GM18873 (cell line): Measurements from ENCODE around the gene ZFP62.

Experiments
- ATAC-seq: cut with Tn5 transposase; IDR thresholded peaks from one replicate; pipeline ENCODE4 v1.9.1; 2021; ENCODE audit warnings: mild to moderate bottlenecking, moderate library complexity, moderate number of reproducible peaks; ENCODE audit not compliant: unreplicated experiment, low FRiP score

The ZFP62 gene

GRCh38 chr5:180813420-180813819, 47.7 kb downstream of the ZFP62 start:
- ATAC-seq = no peak

DNA sequence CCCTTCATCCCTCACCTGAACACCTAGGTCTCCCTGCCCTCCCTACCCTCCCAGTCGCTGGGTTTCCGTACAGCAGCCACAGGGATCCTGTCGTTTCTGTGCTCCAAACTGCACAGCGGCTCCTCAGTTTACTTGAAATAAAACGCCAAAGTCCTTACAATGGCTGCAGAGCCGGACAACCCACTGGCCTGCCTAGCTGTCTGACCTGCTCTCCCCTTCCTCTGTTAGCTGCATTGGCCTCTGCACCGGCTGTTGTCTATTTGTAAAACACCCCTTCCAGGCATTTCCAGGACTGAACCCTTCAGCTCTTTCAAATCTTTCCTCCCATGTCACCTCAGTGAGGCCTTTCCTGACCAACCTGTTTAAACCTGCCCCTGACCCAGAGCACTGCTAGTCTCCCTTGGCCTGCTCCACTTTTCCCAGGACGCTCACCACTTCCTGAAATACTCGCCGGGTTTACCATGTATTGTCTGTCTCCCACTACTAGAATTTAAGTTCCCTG, 49.4 kb downstream of the ZFP62 start:
- no peak for ATAC-seq

DNA sequence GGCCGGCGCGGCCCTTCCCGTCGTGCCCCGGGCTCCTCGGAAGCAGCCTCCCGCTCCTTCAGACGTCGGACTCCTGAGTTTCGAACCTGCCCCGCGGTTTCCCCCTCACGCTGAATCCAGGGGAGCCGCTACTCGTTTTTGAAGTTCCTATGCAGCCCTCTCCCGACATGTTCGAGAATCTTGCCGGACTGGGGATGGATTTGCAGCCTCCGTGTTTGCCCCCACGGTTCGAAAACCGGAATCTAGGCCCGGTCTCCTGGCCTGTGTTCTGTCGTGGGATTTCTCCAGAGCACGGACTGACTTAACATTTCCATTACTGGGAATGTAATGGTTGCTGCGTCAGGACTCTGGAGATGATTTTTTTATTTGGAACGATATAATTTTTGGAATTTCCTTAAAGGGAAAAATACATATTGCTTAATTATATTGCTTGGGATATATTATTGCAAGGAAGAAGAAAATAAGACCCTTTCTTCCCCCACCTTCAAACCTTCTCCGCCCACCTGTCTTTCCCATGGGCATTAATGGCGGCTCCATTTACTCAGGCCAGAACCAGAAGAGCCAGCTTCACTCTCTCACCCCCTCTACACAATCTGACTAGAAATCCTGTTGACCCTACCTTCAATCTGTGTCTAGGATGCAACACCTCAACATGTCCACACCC, 50.0 kb downstream of the ZFP62 start:
- ATAC-seq = no peak

DNA sequence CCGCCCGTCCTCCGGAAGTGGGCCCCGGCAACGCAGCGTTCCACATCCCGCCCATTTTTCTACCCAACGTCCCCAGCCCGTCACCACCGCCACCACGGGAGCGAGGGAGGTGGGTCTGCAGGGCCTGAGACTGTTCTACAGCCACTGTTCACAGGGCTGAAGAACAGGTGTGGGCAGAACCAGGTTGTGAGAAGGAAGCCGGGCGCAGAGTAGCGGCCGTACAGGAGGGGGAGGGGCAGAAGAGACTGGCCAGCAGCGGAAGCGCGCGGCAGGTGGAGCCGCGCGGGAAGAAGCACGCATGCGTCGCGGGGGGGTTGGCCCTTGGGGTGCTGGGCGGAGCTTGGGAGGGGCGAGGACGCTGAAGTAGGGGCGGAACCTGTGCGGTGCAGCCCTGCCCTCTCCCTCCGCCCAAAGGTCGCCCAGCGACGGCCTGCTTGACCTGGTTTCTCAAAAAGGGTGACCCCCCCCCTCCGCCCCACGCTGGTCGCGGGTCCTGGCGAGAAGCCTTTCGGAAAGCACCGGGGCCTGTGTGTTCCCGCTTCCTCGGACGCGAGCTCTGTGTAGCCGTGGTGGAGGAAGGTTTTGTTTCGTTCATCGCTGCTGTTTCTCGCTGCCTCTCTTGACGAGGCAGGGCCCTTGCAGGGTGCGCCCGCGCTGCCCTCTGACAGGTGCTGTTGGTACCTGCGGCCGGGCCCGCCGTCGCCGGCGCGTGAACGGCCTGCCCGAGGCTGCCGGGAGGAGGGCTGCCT, 50.7 kb downstream of the ZFP62 start:
- peak; percentile 48 for ATAC-seq

- peak; percentile 55 for ATAC-seq
Measured at GRCh38 chr5:180809403-180810209, 51.5 kb downstream of the ZFP62 start.

- ATAC-seq = no peak
Measured at GRCh38 chr5:180808461-180809000, 52.5 kb downstream of the ZFP62 start.

DNA sequence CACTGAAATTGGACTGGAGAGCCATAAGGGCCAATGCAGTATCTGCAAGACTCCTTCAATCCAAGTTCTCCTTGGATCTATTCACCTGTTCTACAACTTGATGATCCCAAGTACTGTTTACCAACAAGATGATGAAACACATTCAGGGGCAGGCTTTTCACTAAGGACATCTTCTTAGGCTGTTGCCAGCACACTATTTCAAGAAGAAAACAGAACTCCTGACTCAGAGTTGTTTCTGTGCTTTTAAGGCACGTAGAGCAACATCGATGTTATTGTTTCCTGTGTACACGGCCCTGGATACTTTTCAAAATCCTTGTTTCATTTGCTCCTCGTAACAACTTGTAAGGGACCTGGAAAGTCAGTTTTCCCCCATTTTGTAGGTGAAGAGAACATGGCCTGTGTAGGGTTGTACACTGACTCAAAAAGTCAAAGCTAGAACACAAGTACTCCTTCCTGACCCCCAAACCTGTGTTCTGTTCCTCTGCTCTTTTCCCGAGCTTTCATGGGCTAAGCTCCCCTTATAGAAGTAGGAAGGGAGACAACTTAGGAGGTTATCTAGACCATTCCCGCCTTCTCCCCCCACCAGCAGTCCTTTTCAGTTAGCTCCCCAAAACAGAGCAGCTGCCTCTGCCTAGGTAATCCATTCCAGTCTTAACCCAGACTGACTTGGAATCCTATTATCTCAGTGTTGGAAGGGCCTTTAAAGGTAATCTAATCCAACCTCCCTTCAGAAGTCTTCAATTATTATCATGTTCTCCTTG, 53.2 kb downstream of the ZFP62 start:
- no peak for ATAC-seq

GRCh38 chr5:180807046-180807445, 54.0 kb downstream of the ZFP62 start:
- ATAC-seq = no peak

DNA sequence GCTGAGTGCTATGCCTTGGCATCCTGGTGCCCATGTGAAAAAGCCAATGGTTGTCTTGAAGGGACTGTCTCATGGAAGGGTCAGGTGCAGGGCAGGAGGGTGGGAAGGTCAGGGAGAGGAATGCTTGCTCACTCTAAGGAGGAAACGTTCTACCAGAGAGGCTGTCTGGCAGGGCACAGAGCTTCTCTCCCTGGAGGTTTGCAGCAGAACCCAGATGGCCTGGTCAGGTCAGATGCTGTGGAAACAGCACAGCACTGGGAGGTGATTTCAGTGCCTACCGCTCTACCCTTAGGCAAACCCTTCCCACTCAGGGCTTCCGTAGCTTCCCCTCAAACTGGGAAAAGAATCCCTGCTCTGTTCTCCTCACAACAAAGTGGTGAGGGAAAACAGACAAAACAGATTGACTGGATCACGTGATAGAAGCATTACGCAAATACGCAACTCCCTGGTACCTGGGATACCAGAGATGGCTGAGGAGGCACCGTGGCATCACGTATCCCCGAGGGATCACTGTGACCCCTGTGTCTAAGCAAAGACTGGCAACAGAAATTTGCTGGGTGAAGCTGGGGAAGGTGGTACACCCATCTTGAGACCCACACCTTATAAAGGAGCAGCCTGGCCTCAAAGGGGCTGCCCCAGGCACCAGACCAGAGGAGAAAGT, 54.6 kb downstream of the ZFP62 start:
- no peak for ATAC-seq

GRCh38 chr5:180804129-180804618, 56.9 kb downstream of the ZFP62 start:
- no peak for ATAC-seq

GRCh38 chr5:180803181-180804128, 57.6 kb downstream of the ZFP62 start:
- ATAC-seq = peak; percentile 54

GRCh38 chr5:180802325-180803180, 58.5 kb downstream of the ZFP62 start, which contains the start of gene MGAT1:
Gene MGAT1, minus strand, starts transcription at chr5:180802806. Its CDS starts 9,835 bp downstream, at chr5:180792971.
- ATAC-seq = peak; percentile 3

DNA sequence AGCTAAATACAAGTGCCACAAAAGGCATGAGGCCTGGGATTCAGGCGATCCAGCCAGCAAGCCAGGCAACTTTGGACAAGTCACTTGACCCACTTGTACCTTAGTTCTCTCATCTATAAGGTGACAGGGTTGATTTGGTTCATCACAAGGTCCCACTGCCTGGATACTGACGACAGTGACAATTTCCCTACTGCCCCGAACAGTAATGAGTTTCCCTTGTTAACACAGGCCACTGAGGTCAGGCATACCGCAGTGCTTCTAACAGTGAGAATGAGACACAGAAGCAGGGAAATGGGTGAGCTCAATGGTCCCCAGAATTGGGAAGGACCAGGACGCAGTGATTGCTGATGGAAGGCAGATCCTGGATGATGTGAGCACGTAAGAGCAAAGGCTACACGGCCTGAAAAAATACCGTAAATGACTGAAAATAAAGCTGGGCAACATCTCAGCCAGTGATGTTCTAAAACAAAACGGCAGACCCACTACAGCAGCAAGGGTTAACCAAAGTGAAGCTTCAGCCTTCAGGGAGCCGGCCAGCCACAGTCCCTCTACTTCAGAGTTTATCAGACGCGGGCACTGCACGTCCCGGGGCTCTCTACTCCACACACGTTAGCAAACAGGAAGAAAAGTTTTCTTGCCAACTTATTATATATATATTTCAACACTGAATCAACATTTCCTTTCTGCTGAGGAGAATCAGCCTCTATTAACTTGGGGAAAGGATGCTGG, 59.3 kb downstream of the ZFP62 start:
- ATAC-seq = no peak

- no peak for ATAC-seq
Measured at GRCh38 chr5:180799902-180800801, 60.9 kb downstream of the ZFP62 start.

- ATAC-seq = no peak
Measured at GRCh38 chr5:180799194-180799593, 61.9 kb downstream of the ZFP62 start.

DNA sequence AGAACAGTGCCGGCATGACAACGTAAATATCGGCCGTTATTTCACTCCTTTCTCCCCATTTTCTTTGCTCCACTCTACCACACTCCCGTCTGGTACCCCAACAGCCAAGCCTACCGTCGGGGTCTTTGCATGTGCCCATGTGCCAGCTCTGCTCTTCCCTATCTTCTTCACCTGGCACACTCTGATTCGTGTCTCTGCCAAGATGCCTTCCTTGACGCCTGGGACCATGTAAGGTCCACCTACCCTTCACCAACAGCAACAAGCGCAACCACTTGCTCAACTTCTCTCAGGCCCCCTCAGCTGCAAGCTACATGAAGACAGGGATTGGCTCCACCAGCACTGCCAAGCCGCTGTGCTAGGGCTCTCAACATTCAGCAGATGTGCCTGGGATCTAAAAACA, 62.9 kb downstream of the ZFP62 start:
- no peak for ATAC-seq
